Measurements from ENCODE around the gene ACKR3.

The ACKR3 gene

DNA sequence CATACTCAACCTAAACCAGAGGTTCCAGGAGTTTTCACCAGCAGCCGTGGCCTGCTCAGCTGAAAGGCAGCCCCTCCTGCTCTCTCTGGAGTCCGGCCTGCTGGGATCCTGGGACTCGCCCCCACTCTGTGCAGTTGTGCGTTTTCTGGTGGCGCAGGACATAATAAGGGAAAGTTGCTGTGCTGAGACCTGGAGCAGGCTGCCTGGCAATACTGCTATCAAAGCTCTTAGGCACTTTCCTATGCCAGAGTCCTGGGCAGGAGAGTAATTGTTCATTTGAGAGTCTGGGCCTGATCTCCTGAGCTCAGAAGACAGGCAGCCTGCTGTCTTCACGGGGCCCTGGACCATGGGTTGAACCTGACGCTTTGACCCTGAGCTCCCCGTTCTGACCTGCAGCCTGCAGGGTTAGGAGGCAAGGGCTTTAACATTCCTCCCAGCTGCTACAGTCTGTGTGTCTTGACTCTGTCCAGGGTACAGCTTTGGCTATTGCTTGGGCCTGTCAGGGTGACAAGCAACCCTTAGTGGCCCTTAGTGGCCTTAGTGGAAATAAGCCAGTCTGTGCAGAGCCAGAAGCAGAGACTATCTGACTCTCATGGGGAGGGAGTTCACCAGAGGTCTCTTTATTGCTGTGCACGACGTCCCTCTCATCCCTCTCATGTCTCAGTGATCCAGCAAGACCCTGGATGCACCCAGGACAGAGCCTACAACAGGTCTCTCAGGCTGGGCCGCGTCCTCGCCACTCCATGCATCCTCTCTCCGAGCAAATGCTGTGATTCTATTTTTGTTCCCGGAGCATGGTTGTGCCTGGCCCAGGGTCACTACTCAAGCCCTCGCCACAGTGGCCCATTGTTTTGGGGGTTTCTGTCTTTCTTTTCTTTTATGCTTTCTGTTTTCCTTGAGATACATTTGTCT lies 60.6 kb downstream of the ACKR3 start:
- no peak for DNase-seq (ENCODE audit: low read depth)

DNA sequence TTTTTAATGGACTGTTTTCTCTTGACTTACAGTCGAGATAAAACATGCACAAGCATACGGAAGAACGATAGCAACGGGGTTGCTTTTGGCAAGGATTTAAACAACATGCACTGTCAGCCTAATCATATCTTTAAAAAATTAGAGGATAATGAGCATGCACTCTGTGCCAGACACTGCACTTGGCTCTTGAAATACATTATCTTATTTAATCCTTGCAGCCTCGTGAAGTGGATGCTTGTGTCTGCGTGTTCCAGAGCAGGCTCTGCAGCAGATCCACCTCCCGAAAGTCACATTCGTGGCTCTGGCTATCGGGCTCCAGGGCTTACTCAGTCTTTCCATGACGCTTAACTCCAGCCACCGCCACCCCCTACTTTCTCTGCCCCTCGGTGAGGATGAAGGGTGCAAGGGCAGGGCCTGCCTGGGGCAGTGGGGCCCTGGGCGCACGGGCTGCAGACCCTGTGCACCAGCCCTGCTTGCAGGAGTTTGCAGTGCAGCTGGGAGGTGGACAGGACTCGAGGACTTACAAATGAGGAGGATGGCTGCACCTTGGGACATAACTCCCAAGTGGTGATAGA lies 61.7 kb downstream of the ACKR3 start:
- no peak for DNase-seq (ENCODE audit: low read depth)

DNA sequence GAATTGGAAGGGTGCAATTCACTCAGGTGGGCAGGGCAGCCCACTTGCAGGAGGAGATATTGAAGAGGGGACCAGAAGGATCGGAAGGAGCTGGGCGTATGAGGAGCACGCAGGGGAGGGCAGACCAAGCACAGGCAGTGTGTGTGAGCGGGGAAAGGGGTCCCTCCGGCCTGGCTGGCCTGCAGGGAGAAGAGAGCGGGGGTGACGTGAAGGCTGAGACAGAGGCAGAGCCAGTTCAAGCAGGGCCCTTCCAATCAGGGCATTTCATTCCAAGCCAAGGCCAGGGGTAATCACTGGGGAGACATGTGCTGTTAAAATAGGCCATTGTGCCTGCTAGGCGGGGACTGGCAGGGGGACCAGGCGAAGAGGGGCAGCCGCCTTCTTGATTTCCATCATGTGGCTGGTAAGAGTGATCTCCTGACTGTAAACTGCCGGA lies 62.2 kb downstream of the ACKR3 start:
- no peak for DNase-seq (ENCODE audit: low read depth)

Measured in stimulated activated CD8-positive, alpha-beta memory T cell treated with anti-CD3 and anti-CD28 coated beads, Interleukin-7, amount 100 ng/mL, for 24 hours (primary cell).